ENCODE data around the gene C16orf95. TPM values are rescaled to one million over a fixed set of nuclear protein-coding genes. Genes with fewer than 3 reads are reported as not detected.

The C16orf95 gene
- polyA plus RNA-seq, 10 donors: 1.7 to 3.4 (median 2.1) TPM

DNA sequence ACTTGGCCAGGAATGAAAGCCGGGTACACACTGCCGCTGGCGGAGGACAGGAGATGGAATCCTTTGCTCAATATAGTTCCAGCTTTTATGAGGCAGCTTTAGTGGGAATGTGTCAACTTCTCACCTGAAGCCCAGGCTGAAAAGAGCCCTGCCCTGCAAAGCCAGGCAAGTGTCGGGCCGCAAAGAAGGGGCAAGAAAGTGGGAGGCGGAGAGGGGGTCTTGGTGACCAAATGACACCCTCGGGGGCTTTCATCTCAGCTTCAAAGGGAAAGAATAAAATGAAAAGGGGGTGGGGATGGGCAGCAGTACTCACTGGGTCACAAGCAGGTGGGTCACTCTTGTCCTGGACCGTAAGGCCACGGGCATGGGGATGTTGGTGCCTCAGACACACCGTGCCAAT, 62.9 kb downstream of the C16orf95 start:
- no peak for DNase-seq

DNA sequence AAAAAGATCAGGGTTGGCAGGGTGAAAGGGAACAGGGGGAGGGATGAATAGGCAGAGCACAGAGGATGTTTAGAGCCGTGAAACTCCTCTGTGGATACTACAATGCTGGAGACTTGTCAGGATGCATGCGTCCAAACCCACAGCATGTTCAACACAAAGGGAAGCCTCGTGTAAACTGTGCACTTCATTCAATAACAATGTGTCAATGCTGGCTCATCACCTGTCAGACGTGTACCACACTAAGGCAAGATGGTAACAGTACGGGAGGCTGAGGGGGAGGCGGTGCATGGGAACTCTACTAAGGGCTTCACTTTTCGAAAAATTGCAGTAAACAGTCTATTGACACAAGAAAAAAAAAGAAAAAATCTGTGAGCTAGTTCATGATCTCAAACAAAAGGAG, 63.7 kb downstream of the C16orf95 start:
- DNase-seq: no peak

Other genes starting within 250 kb of the C16orf95 start
- 10 to 100 TPM; 20.7 to 25.7 (median 24.0) TPM for gene FBXO31, start 66.4 kb upstream of the C16orf95 start, polyA plus RNA-seq (ENCODE audit: insufficient read length in 10 of 10)
- 10 to 100 TPM; 47.3 to 64.6 (median 52.6) TPM for gene MAP1LC3B, start 74.9 kb upstream of the C16orf95 start, polyA plus RNA-seq (ENCODE audit: insufficient read length in 10 of 10)
- 10 to 100 TPM; 16.0 to 22.1 (median 18.1) TPM for gene ZCCHC14, start 175.6 kb upstream of the C16orf95 start, polyA plus RNA-seq (ENCODE audit: insufficient read length in 10 of 10)